Measurements from ENCODE around the gene ADAM19.

ADAM19 gene

DNA sequence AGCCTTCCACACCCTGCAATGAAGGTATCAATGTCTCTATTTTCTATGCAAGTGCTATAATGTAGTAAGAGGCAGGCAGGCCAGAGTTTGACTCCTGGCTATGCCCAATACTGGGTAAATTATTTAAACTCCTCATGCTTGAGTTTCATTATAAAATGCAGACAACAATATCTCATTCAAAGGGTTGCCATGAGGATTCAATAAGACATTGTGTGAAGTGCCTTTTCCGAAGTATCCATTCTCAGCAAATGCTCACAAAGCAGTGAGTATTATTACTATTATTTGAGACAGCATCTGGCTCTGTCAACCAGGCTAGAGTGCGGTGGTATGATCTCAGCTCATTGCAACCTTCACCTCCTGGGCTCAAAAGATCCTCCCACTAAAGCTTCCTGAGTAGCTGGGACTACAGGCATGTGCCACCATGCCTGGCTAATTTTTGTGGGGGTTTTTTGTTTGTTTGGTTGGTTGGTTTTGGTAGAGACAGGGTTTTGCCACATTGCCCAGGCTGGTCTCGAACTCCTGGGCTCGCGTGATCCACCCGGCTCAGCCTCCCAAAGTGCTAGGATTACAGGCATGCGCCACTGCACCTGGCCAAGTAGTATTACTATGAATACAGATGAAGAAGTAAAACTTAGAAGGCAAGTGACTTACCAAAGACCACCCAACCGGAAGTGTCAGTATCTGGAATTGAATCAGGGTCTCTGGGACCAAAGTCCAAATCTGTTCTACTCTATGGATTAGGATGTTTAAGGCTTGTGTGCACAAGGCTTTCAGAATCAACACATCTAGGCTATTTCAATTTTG, 18.8 kb downstream of the ADAM19 start:
- no peak for DNase-seq (ENCODE audit: low read depth)
- H3K4me3 ChIP-seq (ENCODE audit: low read depth, low read length), result no peak overlapping the region
- TF ChIP-seq, protein P1, sequence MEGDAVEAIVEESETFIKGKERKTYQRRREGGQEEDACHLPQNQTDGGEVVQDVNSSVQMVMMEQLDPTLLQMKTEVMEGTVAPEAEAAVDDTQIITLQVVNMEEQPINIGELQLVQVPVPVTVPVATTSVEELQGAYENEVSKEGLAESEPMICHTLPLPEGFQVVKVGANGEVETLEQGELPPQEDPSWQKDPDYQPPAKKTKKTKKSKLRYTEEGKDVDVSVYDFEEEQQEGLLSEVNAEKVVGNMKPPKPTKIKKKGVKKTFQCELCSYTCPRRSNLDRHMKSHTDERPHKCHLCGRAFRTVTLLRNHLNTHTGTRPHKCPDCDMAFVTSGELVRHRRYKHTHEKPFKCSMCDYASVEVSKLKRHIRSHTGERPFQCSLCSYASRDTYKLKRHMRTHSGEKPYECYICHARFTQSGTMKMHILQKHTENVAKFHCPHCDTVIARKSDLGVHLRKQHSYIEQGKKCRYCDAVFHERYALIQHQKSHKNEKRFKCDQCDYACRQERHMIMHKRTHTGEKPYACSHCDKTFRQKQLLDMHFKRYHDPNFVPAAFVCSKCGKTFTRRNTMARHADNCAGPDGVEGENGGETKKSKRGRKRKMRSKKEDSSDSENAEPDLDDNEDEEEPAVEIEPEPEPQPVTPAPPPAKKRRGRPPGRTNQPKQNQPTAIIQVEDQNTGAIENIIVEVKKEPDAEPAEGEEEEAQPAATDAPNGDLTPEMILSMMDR (IDR thresholded peaks at IDR 0.05; ENCODE audit: control insufficient read depth, extremely low read depth, insufficient read depth), result no peak

DNA sequence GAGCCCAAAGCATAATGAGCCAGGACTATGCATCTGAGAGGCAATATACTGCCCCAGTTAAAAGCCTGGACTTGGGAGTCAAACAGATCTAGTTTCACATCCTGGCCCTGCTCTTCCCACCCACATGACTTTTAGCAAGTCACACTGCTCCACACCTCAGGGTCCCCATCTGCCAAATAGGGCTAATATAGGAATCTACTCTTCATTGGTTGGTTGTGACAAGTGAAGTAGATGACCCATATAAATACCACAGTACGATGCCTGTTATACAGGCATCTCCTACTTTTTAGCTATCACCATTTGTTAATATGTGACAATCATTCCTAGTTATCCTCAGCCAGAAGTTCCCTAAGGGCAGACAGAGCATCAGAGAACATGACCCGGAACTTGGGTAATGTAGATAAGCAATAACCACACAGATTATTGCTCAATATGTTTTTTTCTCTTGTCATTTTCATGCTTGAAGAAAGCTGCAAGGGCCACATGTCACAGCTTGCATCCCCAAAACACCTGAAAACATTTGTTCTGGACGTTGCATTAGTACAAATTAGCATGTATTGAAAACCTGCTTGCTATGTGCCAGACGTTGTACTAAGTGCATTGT, 20.4 kb downstream of the ADAM19 start:
- TF ChIP-seq, protein P1 (IDR thresholded peaks at IDR 0.05; ENCODE audit: control insufficient read depth, extremely low read depth, insufficient read depth), result no peak
- H3K4me3 ChIP-seq (ENCODE audit: low read depth, low read length), result no peak overlapping the region
- no peak for DNase-seq (ENCODE audit: low read depth)

DNA sequence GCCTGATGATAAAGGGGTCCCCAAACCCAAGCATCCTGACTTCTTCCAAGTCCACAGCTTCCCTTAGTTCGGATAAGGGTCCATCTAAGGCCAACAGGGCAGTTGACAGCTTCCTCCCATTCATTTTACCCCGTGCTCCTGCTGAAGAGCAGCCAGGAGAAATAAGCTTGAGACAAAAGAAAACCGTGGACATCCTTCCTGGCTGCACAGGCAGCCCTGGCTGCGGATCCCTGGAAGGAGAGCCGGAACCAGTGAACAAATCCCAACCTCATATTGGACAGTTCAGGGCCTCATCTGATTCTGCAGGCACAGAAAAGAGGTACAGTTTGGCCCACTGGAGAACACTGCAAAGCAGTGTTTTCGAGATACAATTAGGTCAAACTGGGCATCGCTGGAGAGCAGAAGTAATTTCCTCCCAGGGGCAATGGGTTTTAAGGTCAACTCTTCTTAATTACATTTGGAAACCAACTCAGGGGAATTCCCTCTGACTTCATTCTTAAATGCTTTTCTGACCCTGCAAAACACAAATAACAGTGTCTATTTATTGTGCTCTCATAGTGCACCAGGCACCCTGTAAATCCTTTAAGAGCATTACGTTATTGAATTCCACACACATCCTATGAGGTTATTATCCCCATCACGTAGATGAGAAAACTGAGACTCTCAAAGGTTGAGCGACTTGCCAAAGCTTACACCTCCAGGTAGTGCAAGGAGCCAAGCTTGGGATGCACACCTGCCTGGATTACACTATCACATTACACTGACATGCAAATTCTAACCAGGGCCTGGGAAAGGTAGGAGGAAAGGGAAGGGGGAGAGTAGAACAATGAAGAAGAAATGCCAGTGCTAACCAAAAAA, 21.2 kb downstream of the ADAM19 start:
- TF ChIP-seq, protein P1 (IDR thresholded peaks at IDR 0.05; ENCODE audit: control insufficient read depth, extremely low read depth, insufficient read depth), result no peak
- no peak for DNase-seq (ENCODE audit: low read depth)
- no peak overlapping the region for H3K4me3 ChIP-seq (ENCODE audit: low read depth, low read length)

DNA sequence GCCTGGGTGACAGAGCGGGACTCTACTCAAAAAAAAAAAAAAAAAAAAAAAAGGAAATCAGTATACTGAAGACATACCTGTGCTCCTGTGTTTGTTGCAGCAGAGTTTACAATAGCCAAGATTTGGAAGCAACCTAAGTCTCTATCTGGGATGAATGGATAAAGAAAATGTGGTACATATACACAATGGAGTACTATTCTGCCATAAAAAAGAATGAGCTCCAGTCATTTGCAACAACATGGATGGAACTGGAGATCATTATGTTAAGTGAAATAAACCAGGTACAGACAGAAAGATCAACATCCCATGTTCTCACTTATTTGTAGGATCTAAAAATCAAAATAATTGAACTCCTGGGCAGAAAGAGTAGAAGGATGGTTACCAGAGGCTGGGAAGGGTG, 22.9 kb downstream of the ADAM19 start:
- TF ChIP-seq, protein P1 (IDR thresholded peaks at IDR 0.05; ENCODE audit: control insufficient read depth, extremely low read depth, insufficient read depth), result no peak
- H3K4me3 ChIP-seq (ENCODE audit: low read depth, low read length), result no peak overlapping the region
- DNase-seq (ENCODE audit: low read depth), result no peak

DNA sequence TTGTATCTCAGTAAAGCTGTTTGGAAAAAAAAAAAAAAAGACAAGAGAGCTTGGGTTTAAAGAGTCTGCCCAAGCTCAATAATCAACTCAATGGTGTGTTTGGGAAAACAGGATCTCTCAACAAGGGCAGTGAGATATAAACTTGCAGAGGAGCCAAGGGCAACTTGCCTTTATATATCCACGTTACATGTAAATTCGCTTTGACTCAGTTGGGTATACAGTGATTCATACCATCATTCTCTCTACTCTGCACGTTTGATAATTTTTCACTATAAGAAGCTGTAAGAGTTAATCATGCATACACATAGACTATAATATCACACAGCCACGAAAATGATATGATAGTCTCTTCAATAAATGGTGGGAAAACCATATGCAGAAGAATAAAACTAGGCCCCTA, 24.9 kb downstream of the ADAM19 start:
- no peak overlapping the region for H3K4me3 ChIP-seq (ENCODE audit: low read depth, low read length)
- TF ChIP-seq, protein P1 (IDR thresholded peaks at IDR 0.05; ENCODE audit: control insufficient read depth, extremely low read depth, insufficient read depth), result no peak
- DNase-seq (ENCODE audit: low read depth), result no peak

DNA sequence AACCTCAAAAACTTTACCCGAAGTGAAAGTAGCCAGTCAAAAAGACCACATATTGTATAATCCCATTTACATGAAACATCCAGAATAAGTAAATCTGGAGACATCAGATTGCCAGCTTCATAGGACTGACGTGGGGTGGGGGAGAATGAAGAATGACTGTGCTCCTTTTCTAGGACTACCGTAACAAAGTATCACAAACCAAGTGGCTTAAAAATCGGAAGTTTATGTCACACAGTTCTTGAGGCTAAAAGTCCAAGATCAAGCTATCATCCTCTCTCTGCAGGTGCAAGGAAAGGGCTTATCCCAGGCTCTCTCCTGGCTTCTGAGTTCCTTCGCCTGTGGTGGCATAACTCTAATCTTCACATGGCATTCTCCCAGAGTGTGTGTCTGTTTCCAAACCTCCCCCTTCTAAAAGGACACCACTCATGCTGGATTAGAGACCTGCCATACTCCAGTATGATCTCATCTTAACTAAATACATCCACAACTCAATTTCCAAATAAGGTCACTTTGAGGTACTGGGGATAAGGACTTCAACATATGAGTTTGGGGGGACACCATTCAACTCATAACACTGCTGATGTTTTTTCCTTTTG, 25.5 kb downstream of the ADAM19 start:
- DNase-seq (ENCODE audit: low read depth), result no peak
- no peak overlapping the region for H3K4me3 ChIP-seq (ENCODE audit: low read depth, low read length)
- TF ChIP-seq, protein P1 (IDR thresholded peaks at IDR 0.05; ENCODE audit: control insufficient read depth, extremely low read depth, insufficient read depth), result no peak
